ENCODE data around the gene CRISPLD2.

DNA sequence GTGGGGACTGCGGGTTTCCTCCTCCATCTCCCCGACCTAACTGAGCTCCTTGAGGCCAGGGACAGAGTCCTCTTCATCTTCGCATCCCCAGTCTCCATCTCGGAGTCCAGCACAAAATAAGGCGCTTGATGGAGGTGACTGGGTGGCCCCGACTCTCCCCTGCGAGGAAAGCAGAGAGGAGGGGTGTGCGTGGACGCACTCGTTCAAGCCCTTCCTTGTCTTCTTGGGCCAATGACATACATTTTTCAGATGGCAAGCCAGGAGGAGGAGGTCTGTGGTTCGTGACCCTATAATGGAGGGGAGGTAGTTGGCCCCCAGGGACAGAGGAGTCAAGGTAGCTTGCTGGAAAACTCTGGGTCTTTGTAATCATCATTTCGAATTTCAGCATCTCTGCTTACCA lies 17.2 kb downstream of the CRISPLD2 start:
- TF ChIP-seq, protein P1, sequence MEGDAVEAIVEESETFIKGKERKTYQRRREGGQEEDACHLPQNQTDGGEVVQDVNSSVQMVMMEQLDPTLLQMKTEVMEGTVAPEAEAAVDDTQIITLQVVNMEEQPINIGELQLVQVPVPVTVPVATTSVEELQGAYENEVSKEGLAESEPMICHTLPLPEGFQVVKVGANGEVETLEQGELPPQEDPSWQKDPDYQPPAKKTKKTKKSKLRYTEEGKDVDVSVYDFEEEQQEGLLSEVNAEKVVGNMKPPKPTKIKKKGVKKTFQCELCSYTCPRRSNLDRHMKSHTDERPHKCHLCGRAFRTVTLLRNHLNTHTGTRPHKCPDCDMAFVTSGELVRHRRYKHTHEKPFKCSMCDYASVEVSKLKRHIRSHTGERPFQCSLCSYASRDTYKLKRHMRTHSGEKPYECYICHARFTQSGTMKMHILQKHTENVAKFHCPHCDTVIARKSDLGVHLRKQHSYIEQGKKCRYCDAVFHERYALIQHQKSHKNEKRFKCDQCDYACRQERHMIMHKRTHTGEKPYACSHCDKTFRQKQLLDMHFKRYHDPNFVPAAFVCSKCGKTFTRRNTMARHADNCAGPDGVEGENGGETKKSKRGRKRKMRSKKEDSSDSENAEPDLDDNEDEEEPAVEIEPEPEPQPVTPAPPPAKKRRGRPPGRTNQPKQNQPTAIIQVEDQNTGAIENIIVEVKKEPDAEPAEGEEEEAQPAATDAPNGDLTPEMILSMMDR (IDR thresholded peaks at IDR 0.05; ENCODE audit: low read depth, low read length), result no peak
- no peak for TF ChIP-seq EZH2phosphoT487 (IDR thresholded peaks at IDR 0.05; ENCODE audit: low read depth)

All from OCI-LY3 (cell line).